Measurements from ENCODE around the gene TMEM107. TPM values are rescaled to one million over a fixed set of nuclear protein-coding genes. Genes with fewer than 3 reads are reported as not detected.

The TMEM107 gene
- total RNA-seq, 1 experiment from 2014 or later: 17.2 TPM

DNA sequence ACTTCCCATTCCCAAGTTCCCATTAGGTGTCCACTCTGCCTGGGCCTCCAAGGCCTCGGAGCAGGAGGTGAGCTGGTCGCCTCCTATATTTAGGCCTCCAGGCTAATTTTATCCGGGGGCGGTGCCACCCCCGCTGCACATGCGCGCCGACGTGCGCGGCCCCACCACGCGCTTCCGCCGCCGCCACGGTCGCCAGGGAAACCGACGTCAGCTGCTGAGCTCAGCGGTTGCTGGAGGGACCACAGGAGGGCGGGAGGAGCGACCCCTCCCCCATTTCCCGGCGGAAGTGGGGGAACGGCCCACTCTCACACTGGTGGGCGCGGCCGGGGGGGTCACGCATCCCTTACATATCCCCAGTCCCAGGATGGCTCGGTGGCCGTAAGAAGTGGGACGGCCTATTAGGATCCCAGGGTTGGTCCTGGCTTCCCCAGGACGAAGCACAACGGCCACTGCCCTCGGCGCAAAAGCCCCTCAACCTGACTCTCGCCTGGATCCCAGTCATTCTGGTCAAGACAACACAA is 25.0 kb downstream of the TMEM107 start:
- peak; percentile 81 for DNase-seq (ENCODE audit: low spot score)
- CTCF ChIA-PET: interaction anchor here (0.6 to 1.6 kb wide), 9 partner anchors 12 to 72 kb away, joined by 3 to 7 read pairs (median 3); partner anchors contain the start of gene HES7
- Mint-ChIP-seq H3K9me3 (no peaks in the 10 kb centered on the region), H3K36me3 (peaks cover 22% of the 10 kb centered on the region), H3K4me3 (peak overlapping the region; percentile 96), H3K4me1 (peaks cover 14% of the 10 kb centered on the region), H3K27me3 (ENCODE audit: low read depth) (peaks cover 3% of the 10 kb centered on the region; the same call in 1 of the 2 replicates), H3K27ac (peak overlapping the region; percentile 89)
- peak; percentile 1; the same call in 1 of the 2 replicates for ATAC-seq
- POLR2A ChIA-PET: interaction anchor here (0.9 to 1.1 kb wide), 3 partner anchors 12 to 59 kb away, joined by 3 to 6 read pairs (median 4); partner anchors contain the start of gene AURKB
- TF ChIP-seq, protein P1, sequence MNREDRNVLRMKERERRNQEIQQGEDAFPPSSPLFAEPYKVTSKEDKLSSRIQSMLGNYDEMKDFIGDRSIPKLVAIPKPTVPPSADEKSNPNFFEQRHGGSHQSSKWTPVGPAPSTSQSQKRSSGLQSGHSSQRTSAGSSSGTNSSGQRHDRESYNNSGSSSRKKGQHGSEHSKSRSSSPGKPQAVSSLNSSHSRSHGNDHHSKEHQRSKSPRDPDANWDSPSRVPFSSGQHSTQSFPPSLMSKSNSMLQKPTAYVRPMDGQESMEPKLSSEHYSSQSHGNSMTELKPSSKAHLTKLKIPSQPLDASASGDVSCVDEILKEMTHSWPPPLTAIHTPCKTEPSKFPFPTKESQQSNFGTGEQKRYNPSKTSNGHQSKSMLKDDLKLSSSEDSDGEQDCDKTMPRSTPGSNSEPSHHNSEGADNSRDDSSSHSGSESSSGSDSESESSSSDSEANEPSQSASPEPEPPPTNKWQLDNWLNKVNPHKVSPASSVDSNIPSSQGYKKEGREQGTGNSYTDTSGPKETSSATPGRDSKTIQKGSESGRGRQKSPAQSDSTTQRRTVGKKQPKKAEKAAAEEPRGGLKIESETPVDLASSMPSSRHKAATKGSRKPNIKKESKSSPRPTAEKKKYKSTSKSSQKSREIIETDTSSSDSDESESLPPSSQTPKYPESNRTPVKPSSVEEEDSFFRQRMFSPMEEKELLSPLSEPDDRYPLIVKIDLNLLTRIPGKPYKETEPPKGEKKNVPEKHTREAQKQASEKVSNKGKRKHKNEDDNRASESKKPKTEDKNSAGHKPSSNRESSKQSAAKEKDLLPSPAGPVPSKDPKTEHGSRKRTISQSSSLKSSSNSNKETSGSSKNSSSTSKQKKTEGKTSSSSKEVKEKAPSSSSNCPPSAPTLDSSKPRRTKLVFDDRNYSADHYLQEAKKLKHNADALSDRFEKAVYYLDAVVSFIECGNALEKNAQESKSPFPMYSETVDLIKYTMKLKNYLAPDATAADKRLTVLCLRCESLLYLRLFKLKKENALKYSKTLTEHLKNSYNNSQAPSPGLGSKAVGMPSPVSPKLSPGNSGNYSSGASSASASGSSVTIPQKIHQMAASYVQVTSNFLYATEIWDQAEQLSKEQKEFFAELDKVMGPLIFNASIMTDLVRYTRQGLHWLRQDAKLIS (CRISPR knock-in tag; IDR thresholded peaks at IDR 0.05; ENCODE audit: borderline replicate concordance): no peak
- TF ChIP-seq, protein P2, sequence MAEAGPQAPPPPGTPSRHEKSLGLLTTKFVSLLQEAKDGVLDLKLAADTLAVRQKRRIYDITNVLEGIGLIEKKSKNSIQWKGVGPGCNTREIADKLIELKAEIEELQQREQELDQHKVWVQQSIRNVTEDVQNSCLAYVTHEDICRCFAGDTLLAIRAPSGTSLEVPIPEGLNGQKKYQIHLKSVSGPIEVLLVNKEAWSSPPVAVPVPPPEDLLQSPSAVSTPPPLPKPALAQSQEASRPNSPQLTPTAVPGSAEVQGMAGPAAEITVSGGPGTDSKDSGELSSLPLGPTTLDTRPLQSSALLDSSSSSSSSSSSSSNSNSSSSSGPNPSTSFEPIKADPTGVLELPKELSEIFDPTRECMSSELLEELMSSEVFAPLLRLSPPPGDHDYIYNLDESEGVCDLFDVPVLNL (CRISPR knock-in tag; IDR thresholded peaks at IDR 0.05; ENCODE audit: borderline replicate concordance, low read depth): no peak
- TF ChIP-seq, protein P3, sequence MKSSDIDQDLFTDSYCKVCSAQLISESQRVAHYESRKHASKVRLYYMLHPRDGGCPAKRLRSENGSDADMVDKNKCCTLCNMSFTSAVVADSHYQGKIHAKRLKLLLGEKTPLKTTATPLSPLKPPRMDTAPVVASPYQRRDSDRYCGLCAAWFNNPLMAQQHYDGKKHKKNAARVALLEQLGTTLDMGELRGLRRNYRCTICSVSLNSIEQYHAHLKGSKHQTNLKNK (CRISPR knock-in tag; IDR thresholded peaks at IDR 0.05): no peak
- TF ChIP-seq, protein P4, sequence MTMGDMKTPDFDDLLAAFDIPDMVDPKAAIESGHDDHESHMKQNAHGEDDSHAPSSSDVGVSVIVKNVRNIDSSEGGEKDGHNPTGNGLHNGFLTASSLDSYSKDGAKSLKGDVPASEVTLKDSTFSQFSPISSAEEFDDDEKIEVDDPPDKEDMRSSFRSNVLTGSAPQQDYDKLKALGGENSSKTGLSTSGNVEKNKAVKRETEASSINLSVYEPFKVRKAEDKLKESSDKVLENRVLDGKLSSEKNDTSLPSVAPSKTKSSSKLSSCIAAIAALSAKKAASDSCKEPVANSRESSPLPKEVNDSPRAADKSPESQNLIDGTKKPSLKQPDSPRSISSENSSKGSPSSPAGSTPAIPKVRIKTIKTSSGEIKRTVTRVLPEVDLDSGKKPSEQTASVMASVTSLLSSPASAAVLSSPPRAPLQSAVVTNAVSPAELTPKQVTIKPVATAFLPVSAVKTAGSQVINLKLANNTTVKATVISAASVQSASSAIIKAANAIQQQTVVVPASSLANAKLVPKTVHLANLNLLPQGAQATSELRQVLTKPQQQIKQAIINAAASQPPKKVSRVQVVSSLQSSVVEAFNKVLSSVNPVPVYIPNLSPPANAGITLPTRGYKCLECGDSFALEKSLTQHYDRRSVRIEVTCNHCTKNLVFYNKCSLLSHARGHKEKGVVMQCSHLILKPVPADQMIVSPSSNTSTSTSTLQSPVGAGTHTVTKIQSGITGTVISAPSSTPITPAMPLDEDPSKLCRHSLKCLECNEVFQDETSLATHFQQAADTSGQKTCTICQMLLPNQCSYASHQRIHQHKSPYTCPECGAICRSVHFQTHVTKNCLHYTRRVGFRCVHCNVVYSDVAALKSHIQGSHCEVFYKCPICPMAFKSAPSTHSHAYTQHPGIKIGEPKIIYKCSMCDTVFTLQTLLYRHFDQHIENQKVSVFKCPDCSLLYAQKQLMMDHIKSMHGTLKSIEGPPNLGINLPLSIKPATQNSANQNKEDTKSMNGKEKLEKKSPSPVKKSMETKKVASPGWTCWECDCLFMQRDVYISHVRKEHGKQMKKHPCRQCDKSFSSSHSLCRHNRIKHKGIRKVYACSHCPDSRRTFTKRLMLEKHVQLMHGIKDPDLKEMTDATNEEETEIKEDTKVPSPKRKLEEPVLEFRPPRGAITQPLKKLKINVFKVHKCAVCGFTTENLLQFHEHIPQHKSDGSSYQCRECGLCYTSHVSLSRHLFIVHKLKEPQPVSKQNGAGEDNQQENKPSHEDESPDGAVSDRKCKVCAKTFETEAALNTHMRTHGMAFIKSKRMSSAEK (CRISPR knock-in tag; IDR thresholded peaks at IDR 0.05; ENCODE audit: borderline replicate concordance): no peak
- TF ChIP-seq SP1 (CRISPR knock-in tag; conservative IDR thresholded peaks at IDR 0.05) (no peak; the same call in 1 of the 2 replicates), ZNF219 (CRISPR knock-in tag; IDR thresholded peaks at IDR 0.05; ENCODE audit: borderline replicate concordance) (no peak), ETV6 (CRISPR knock-in tag; IDR thresholded peaks at IDR 0.05) (peak; percentile 76), ZNF232 (CRISPR knock-in tag; IDR thresholded peaks at IDR 0.05) (no peak), TEAD4 (CRISPR knock-in tag; IDR thresholded peaks at IDR 0.05) (no peak), NFYB (CRISPR knock-in tag; conservative IDR thresholded peaks at IDR 0.05; ENCODE audit: low read depth) (no peak), TEAD1 (CRISPR knock-in tag; IDR thresholded peaks at IDR 0.05) (peak; percentile 43; the same call in 1 of the 2 replicates), MYBL2 (CRISPR knock-in tag; IDR thresholded peaks at IDR 0.05) (no peak)
- TF ChIP-seq, protein P5, sequence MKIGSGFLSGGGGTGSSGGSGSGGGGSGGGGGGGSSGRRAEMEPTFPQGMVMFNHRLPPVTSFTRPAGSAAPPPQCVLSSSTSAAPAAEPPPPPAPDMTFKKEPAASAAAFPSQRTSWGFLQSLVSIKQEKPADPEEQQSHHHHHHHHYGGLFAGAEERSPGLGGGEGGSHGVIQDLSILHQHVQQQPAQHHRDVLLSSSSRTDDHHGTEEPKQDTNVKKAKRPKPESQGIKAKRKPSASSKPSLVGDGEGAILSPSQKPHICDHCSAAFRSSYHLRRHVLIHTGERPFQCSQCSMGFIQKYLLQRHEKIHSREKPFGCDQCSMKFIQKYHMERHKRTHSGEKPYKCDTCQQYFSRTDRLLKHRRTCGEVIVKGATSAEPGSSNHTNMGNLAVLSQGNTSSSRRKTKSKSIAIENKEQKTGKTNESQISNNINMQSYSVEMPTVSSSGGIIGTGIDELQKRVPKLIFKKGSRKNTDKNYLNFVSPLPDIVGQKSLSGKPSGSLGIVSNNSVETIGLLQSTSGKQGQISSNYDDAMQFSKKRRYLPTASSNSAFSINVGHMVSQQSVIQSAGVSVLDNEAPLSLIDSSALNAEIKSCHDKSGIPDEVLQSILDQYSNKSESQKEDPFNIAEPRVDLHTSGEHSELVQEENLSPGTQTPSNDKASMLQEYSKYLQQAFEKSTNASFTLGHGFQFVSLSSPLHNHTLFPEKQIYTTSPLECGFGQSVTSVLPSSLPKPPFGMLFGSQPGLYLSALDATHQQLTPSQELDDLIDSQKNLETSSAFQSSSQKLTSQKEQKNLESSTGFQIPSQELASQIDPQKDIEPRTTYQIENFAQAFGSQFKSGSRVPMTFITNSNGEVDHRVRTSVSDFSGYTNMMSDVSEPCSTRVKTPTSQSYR (CRISPR knock-in tag; IDR thresholded peaks at IDR 0.05): peak; percentile 85
- TF ChIP-seq, protein P6, sequence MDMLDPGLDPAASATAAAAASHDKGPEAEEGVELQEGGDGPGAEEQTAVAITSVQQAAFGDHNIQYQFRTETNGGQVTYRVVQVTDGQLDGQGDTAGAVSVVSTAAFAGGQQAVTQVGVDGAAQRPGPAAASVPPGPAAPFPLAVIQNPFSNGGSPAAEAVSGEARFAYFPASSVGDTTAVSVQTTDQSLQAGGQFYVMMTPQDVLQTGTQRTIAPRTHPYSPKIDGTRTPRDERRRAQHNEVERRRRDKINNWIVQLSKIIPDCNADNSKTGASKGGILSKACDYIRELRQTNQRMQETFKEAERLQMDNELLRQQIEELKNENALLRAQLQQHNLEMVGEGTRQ (CRISPR knock-in tag; IDR thresholded peaks at IDR 0.05): peak; percentile 55
- TF ChIP-seq, protein P7, sequence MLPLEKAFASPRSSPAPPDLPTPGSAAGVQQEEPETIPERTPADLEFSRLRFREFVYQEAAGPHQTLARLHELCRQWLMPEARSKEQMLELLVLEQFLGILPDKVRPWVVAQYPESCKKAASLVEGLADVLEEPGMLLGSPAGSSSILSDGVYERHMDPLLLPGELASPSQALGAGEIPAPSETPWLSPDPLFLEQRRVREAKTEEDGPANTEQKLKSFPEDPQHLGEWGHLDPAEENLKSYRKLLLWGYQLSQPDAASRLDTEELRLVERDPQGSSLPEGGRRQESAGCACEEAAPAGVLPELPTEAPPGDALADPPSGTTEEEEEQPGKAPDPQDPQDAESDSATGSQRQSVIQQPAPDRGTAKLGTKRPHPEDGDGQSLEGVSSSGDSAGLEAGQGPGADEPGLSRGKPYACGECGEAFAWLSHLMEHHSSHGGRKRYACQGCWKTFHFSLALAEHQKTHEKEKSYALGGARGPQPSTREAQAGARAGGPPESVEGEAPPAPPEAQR (CRISPR knock-in tag; IDR thresholded peaks at IDR 0.05): no peak
- TF ChIP-seq, protein P8, sequence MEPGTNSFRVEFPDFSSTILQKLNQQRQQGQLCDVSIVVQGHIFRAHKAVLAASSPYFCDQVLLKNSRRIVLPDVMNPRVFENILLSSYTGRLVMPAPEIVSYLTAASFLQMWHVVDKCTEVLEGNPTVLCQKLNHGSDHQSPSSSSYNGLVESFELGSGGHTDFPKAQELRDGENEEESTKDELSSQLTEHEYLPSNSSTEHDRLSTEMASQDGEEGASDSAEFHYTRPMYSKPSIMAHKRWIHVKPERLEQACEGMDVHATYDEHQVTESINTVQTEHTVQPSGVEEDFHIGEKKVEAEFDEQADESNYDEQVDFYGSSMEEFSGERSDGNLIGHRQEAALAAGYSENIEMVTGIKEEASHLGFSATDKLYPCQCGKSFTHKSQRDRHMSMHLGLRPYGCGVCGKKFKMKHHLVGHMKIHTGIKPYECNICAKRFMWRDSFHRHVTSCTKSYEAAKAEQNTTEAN (CRISPR knock-in tag; IDR thresholded peaks at IDR 0.05): no peak
- TF ChIP-seq, protein P9, sequence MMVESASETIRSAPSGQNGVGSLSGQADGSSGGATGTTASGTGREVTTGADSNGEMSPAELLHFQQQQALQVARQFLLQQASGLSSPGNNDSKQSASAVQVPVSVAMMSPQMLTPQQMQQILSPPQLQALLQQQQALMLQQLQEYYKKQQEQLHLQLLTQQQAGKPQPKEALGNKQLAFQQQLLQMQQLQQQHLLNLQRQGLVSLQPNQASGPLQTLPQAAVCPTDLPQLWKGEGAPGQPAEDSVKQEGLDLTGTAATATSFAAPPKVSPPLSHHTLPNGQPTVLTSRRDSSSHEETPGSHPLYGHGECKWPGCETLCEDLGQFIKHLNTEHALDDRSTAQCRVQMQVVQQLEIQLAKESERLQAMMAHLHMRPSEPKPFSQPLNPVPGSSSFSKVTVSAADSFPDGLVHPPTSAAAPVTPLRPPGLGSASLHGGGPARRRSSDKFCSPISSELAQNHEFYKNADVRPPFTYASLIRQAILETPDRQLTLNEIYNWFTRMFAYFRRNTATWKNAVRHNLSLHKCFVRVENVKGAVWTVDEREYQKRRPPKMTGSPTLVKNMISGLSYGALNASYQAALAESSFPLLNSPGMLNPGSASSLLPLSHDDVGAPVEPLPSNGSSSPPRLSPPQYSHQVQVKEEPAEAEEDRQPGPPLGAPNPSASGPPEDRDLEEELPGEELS (CRISPR knock-in tag; IDR thresholded peaks at IDR 0.05): peak; percentile 40; the same call in 1 of the 2 replicates

All from WTC11 (cell line).